ENCODE results near the gene IL10RB. TPM values are rescaled to one million over a fixed set of nuclear protein-coding genes. Genes with fewer than 3 reads are reported as not detected.

The IL10RB gene
- total and polyA plus RNA-seq, 2 experiments from 2014 or later = 7.5 to 16.1 TPM

DNA sequence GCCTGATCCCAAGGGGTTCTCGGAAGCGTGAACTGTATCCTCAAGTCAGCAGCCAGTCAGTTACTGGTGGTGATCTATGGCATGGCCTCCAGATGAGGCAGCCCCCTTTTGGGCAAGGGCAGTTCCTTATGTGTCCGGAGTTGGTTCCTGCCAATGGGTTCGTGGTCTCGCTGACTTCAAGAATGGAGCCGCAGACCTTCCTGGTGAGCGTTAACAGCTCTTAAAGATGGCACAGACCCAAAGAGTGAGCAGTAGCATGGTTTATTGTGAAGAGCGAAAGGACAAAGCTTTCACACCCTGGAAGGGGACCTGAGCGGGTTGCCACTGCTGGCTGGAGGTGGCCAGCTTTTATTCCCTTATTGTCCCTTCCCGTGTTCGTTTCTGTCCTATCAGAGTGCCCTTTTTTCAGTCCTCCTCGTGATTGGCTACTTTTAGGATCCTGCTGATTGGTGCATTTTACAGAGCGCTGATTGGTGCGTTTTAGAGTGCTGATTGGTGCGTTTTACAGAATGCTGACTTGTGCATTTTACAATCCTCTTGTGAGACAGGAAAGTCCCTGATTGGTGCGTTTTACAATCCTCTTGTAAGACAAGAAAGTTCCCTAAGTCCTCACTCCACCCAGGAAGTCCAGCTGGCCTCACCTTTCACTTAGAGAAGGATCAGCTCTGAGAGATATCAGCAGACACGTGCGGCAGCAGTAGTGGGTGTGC, 8.9 kb upstream of the IL10RB start:
- no peak for DNase-seq (ENCODE audit: low read depth in 1 of 2, low spot score in 1 of 2)
- peaks cover 4% of the 10 kb centered on the region for H3K36me3 ChIP-seq
- no peaks in the 10 kb centered on the region for H3K4me1 ChIP-seq (ENCODE audit: low read depth)
- H3K9me3 ChIP-seq (ENCODE audit: low read depth) = no peaks in the 10 kb centered on the region
- no peaks in the 10 kb centered on the region for H3K27me3 ChIP-seq
- TF ChIP-seq, protein P1, sequence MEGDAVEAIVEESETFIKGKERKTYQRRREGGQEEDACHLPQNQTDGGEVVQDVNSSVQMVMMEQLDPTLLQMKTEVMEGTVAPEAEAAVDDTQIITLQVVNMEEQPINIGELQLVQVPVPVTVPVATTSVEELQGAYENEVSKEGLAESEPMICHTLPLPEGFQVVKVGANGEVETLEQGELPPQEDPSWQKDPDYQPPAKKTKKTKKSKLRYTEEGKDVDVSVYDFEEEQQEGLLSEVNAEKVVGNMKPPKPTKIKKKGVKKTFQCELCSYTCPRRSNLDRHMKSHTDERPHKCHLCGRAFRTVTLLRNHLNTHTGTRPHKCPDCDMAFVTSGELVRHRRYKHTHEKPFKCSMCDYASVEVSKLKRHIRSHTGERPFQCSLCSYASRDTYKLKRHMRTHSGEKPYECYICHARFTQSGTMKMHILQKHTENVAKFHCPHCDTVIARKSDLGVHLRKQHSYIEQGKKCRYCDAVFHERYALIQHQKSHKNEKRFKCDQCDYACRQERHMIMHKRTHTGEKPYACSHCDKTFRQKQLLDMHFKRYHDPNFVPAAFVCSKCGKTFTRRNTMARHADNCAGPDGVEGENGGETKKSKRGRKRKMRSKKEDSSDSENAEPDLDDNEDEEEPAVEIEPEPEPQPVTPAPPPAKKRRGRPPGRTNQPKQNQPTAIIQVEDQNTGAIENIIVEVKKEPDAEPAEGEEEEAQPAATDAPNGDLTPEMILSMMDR (IDR thresholded peaks at IDR 0.05; ENCODE audit: low read depth, low read length) = no peak
- H3K4me3 ChIP-seq = no peak overlapping the region
- H3K27ac ChIP-seq = no peak overlapping the region

DNA sequence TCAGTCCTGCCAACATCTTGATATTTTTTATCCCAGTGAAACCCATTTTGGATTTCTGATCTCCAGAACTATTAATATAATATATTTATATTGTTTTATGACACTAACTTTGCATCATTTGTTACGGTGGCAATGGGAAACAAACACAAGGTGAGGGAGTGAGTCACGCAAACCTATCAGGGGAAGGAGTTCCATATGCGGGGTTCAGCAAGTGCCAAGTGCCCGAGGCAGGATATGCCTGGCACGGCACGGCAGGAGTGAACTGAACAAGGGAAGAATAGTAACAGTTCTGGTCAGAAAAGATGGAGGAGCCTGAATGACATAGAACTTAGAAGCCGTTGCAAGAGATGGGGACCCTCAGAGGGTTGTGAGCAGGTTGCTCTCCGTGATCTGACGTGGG, 7.7 kb upstream of the IL10RB start:
- no peaks in the 10 kb centered on the region for H3K4me1 ChIP-seq (ENCODE audit: low read depth)
- no peaks in the 10 kb centered on the region for H3K9me3 ChIP-seq (ENCODE audit: low read depth)
- H3K27me3 ChIP-seq = no peaks in the 10 kb centered on the region
- TF ChIP-seq, protein P1 (IDR thresholded peaks at IDR 0.05; ENCODE audit: low read depth, low read length) = no peak
- no peak overlapping the region for H3K4me3 ChIP-seq
- no peak for DNase-seq (ENCODE audit: low read depth in 1 of 2, low spot score in 1 of 2)
- no peaks in the 10 kb centered on the region for H3K36me3 ChIP-seq
- no peak overlapping the region for H3K27ac ChIP-seq

DNA sequence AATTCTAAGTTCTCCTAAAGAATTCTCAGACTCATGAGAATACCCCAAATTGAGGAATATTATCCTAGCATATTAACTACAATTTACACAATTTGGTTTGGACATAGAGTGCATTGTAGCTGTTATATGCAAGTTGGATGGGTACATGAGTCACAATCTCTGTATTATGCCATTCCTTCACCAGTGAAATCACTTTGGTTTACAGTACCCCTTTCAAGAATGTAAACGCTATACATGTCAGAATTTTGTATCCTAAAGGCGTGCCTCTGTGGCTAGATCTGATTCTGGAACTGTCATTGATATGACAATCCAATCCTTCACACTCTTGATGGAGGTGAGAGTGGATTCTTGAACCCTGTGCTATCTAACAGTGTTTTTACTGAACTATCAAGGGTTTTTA, 6.7 kb upstream of the IL10RB start:
- Histone ChIP-seq H3K27me3 (no peaks in the 10 kb centered on the region), H3K9me3 (ENCODE audit: low read depth) (no peaks in the 10 kb centered on the region), H3K4me1 (ENCODE audit: low read depth) (no peaks in the 10 kb centered on the region), H3K36me3 (no peaks in the 10 kb centered on the region), H3K27ac (no peak overlapping the region), H3K4me3 (no peak overlapping the region)
- TF ChIP-seq, protein P1 (IDR thresholded peaks at IDR 0.05; ENCODE audit: low read depth, low read length) = no peak
- DNase-seq (ENCODE audit: low read depth in 1 of 2, low spot score in 1 of 2) = no peak

DNA sequence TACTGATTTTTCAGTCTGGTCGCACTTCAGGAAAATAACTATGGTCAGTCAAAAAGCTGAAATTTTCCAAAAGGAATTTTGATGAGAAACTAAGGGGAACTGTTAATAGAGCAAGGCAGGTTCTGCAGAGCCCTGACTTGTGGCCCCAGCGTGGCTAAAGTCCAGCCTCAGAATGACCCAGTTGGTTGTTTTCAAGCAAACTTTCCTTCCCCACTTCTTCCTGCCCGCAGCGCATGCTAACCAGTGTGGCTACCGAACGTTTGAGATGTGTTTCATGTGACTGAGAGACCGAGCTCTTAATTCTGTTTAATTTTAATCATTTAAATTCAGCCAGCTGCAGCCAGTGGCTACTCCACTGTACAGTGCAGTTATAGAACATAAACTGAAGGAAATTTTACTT, 6.2 kb upstream of the IL10RB start:
- Histone ChIP-seq H3K27me3 (no peaks in the 10 kb centered on the region), H3K36me3 (no peaks in the 10 kb centered on the region)

DNA sequence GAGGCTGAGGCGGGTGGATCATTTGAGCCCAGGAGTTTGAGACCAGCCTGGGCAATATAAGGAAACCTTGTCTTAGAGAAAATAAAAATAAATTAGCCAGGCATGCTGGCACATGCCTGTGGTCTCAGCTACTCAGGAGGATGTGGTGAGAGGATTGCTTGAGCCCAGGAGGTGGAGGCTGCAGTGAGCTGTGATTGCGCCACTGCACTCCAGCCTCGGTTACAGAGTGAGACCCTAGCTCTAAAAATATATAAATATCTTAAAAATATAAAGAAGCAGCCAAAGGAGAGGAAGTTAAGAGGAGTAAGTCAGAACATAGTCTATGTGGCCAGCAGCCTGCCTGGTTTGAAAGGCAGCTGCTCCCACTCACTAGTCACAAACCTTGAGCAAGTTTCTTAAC, 4.5 kb upstream of the IL10RB start:
- Histone ChIP-seq H3K4me3 (no peak overlapping the region), H3K27ac (no peak overlapping the region), H3K4me1 (ENCODE audit: low read depth) (no peaks in the 10 kb centered on the region), H3K27me3 (no peaks in the 10 kb centered on the region), H3K36me3 (no peaks in the 10 kb centered on the region), H3K9me3 (ENCODE audit: low read depth) (no peaks in the 10 kb centered on the region)
- TF ChIP-seq, protein P1 (IDR thresholded peaks at IDR 0.05; ENCODE audit: low read depth, low read length) = no peak
- peak in 1 of 2 donors; percentile 65 for DNase-seq (ENCODE audit: low read depth in 1 of 2, low spot score in 1 of 2)

More for the DNA sequence above, 6.2 kb upstream of the IL10RB start:
- H3K4me1 ChIP-seq (ENCODE audit: low read depth) = no peaks in the 10 kb centered on the region
- H3K4me3 ChIP-seq = no peak overlapping the region
- TF ChIP-seq, protein P1 (IDR thresholded peaks at IDR 0.05; ENCODE audit: low read depth, low read length) = no peak
- no peak for DNase-seq (ENCODE audit: low read depth in 1 of 2, low spot score in 1 of 2)
- H3K9me3 ChIP-seq (ENCODE audit: low read depth) = no peaks in the 10 kb centered on the region
- no peak overlapping the region for H3K27ac ChIP-seq
